CD4-positive, alpha-beta T cell treated with Interleukin-21 for 1 hour (primary cell): ENCODE results near the gene NLRP14.

ENCODE experiments used
- DNase-seq: peaks from one replicate; pipeline ENCODE4 v3.0.0-alpha.2; 2020

The NLRP14 gene

GRCh38 chr11:7020183-7020917, at the start of gene NLRP14, which contains the start of gene ZNF214:
Gene NLRP14, plus strand, starts transcription at chr11:7020479. Its CDS starts 18,108 bp downstream, at chr11:7038587.
Gene ZNF214, minus strand, starts transcription at chr11:7020346. Its CDS starts 17,511 bp downstream, at chr11:7002835.
- DNase-seq = no peak

- no peak for DNase-seq
Measured at GRCh38 chr11:6979365-6979764, 40.9 kb upstream of the NLRP14 start.

GRCh38 chr11:6986487-6986886, 33.8 kb upstream of the NLRP14 start:
- no peak for DNase-seq

GRCh38 chr11:6988506-6988905, 31.8 kb upstream of the NLRP14 start:
- DNase-seq = no peak

- DNase-seq = no peak
Measured at GRCh38 chr11:6991227-6991626, 29.1 kb upstream of the NLRP14 start.

- no peak for DNase-seq
Measured at GRCh38 chr11:6992026-6992425, 28.3 kb upstream of the NLRP14 start.

- DNase-seq = no peak
Measured at GRCh38 chr11:6992457-6993417, 27.5 kb upstream of the NLRP14 start.

- no peak for DNase-seq
Measured at GRCh38 chr11:6995703-6996102, 24.6 kb upstream of the NLRP14 start.

- DNase-seq = no peak
Measured at GRCh38 chr11:7004482-7004881, 15.8 kb upstream of the NLRP14 start.

GRCh38 chr11:7014118-7014517, 6.2 kb upstream of the NLRP14 start:
- DNase-seq = no peak

- DNase-seq = no peak
Measured at GRCh38 chr11:7016011-7016410, 4.3 kb upstream of the NLRP14 start.

GRCh38 chr11:7019500-7020182, 638 bp upstream of the NLRP14 start:
- DNase-seq = no peak

GRCh38 chr11:7021318-7021717, 1.0 kb downstream of the NLRP14 start:
- DNase-seq = no peak

- no peak for DNase-seq
Measured at GRCh38 chr11:7028141-7028540, 7.9 kb downstream of the NLRP14 start.

- no peak for DNase-seq
Measured at GRCh38 chr11:7030836-7031235, 10.6 kb downstream of the NLRP14 start.

- DNase-seq = no peak
Measured at GRCh38 chr11:7031471-7031871, 11.2 kb downstream of the NLRP14 start.

- no peak for DNase-seq
Measured at GRCh38 chr11:7032692-7033091, 12.4 kb downstream of the NLRP14 start.

- no peak for DNase-seq
Measured at GRCh38 chr11:7034019-7034418, 13.7 kb downstream of the NLRP14 start.

- no peak for DNase-seq
Measured at GRCh38 chr11:7046474-7047175, 26.3 kb downstream of the NLRP14 start.

- DNase-seq = no peak
Measured at GRCh38 chr11:7050191-7050590, 29.9 kb downstream of the NLRP14 start.

GRCh38 chr11:7056828-7057513, 36.7 kb downstream of the NLRP14 start:
- no peak for DNase-seq

- DNase-seq = no peak
Measured at GRCh38 chr11:7057641-7058040, 37.4 kb downstream of the NLRP14 start.
